T-cell (primary cell): Measurements from ENCODE around the gene JARID2. TPM values are rescaled to one million over a fixed set of nuclear protein-coding genes. Genes with fewer than 3 reads are reported as not detected.

ENCODE experiments used
- ATAC-seq, 4 experiments: fragments of 200-7000 bp in 3 of 4; fragments of 150-1000 bp in 1 of 4; cut with Tn5 transposase; replicated peaks in 1 of 4; 1 replicate in 3 of 4; 2 replicates in 1 of 4; pipeline ENCODE4 v1.10.0; 2021; ENCODE audit warnings: moderate library complexity in 3 of 4, mild to moderate bottlenecking in 2 of 4, moderate number of reproducible peaks in 1 of 4
- CTCF ChIA-PET, 2 donors: fragments of 300-600 bp; sonication (Branson Sonifier 250); formaldehyde crosslinking; loops; one replicate each; lab custom pipeline; 2022; ENCODE audit warnings: antibody characterized with exemption in 2 of 2; lab: Charles Lee
- POLR2A ChIA-PET, 2 donors: fragments of 300-600 bp; sonication (Branson Sonifier 250); formaldehyde crosslinking; loops; one replicate each; lab custom pipeline; 2022; ENCODE audit warnings: antibody characterized with exemption in 2 of 2; lab: Charles Lee
- DNase-seq, 35 experiments: peaks; one replicate each; pipeline versions ENCODE4 v3.0.0 to v3.0.0-alpha.2; 2013 to 2023
- H3K27ac ChIP-seq: one replicate; pipeline ENCODE4 v1.5.1; 2013; ENCODE audit warnings: low read length
- H3K27me3 ChIP-seq, 2 experiments: replicated peaks in 1 of 2; 1 replicate in 1 of 2; 2 replicates in 1 of 2; pipeline versions ENCODE4 v1.6.1 to v1.7.0; 2013; ENCODE audit warnings: low read length in 1 of 2, mixed read lengths in 1 of 2; ENCODE audit not compliant: control insufficient read depth in 2 of 2, insufficient read depth in 2 of 2; ENCODE audit errors: extremely low read depth in 1 of 2
- H3K36me3 ChIP-seq, 2 donors: 1 replicate in 1 of 2; 2 replicates in 1 of 2; pipeline versions ENCODE4 v1.6.1 to v1.7.0; 2013; ENCODE audit warnings: low read length in 1 of 2; ENCODE audit not compliant: control insufficient read depth in 2 of 2, insufficient read depth in 1 of 2; ENCODE audit errors: extremely low read depth in 1 of 2
- H3K4me1 ChIP-seq, 2 experiments: 1 replicate in 1 of 2; 2 replicates in 1 of 2; pipeline versions ENCODE4 v1.6.1 to v1.7.0; 2013; ENCODE audit warnings: low read length in 2 of 2, mixed read lengths in 1 of 2; ENCODE audit not compliant: insufficient read depth in 2 of 2, control insufficient read depth in 1 of 2; ENCODE audit errors: extremely low read depth in 1 of 2
- H3K4me3 ChIP-seq, 2 donors: 1 replicate in 1 of 2; 2 replicates in 1 of 2; pipeline versions ENCODE4 v1.5.1 to v1.7.0; 2013; ENCODE audit warnings: mild to moderate bottlenecking in 2 of 2, low read length in 1 of 2, moderate library complexity in 1 of 2; ENCODE audit not compliant: control insufficient read depth in 1 of 2; ENCODE audit errors: extremely low read depth in 1 of 2
- H3K9me3 ChIP-seq: 2 replicates; pipeline ENCODE4 v1.7.0; 2013
- H3K27ac Mint-ChIP-seq, 2 donors: one replicate each; pipeline ENCODE4 v1.8.0; 2020 to 2021; ENCODE audit warnings: mild to moderate bottlenecking in 2 of 2, mixed read lengths in 2 of 2
- H3K27me3 Mint-ChIP-seq, 2 donors: one replicate each; pipeline ENCODE4 v1.8.0; 2021 to 2022; ENCODE audit warnings: mixed read lengths in 2 of 2
- H3K36me3 Mint-ChIP-seq: one replicate; pipeline ENCODE4 v1.8.0; 2021; ENCODE audit warnings: mixed read lengths
- H3K4me1 Mint-ChIP-seq, 3 donors: one replicate each; pipeline ENCODE4 v1.8.0; 2020 to 2022; ENCODE audit warnings: mixed read lengths in 3 of 3, mild to moderate bottlenecking in 1 of 3
- H3K4me3 Mint-ChIP-seq, 3 donors: one replicate each; pipeline ENCODE4 v1.8.0; 2020 to 2022; ENCODE audit warnings: mild to moderate bottlenecking in 3 of 3, mixed read lengths in 3 of 3, moderate library complexity in 3 of 3
- H3K9me3 Mint-ChIP-seq, 3 donors: one replicate each; pipeline ENCODE4 v1.8.0; 2020 to 2022; ENCODE audit warnings: mixed read lengths in 3 of 3
- WGBS: methylation state at CpG from one replicate; pipeline ENCODE4 v1.1.5; 2013; ENCODE audit warnings: missing lambda C conversion rate; ENCODE audit not compliant: insufficient coverage; 5-methylcytosine and 5-hydroxymethylcytosine counted together
- total RNA-seq, 35 experiments: library from RNA in 6 of 35; stranded (reverse) in 6 of 35; fragments of 120-200 nt in 1 of 35; gene quantifications; one replicate each; pipeline versions ENCODE4 v1.2.1 to v1.2.4 and lab custom pipeline; 2013 to 2026

Gene JARID2
- total RNA-seq, 5 donors from 2014 or later (not counting 1 experiment from before 2014, with no cell fraction given), result 19.8 to 27.9 (median 21.6) TPM

GRCh38 chr6:15368873-15369272 is 123.0 kb downstream of the JARID2 start:
- no peak overlapping the region for H3K27ac Mint-ChIP-seq
- WGBS, result 91% methylated on average over 4 of the region's 5 CpGs
- H3K27me3 Mint-ChIP-seq, result no peaks in the 10 kb centered on the region
- Histone ChIP-seq H3K4me3 (no peak overlapping the region), H3K4me1 (peaks cover 7 to 11% of the 10 kb centered on the region in 2 experiments), H3K36me3 (no peaks in the 10 kb centered on the region), H3K9me3 (no peaks in the 10 kb centered on the region), H3K27ac (no peak overlapping the region), H3K27me3 (no peaks in the 10 kb centered on the region)
- no peak for ATAC-seq
- ChIA-PET CTCF (no interaction called here), POLR2A (interaction anchor here in 1 of 2 donors (0.6 kb wide), 1 partner anchor 114 kb away, joined by 9 read pairs; no protein-coding TSS in a partner anchor)
- peaks cover 41 to 65% (median 56%) of the 10 kb centered on the region in 3 donors for H3K4me1 Mint-ChIP-seq
- no peaks in the 10 kb centered on the region for H3K9me3 Mint-ChIP-seq
- peaks cover 10% of the 10 kb centered on the region for H3K36me3 Mint-ChIP-seq
- no peak for DNase-seq
- H3K4me3 Mint-ChIP-seq, result no peak overlapping the region

- Histone ChIP-seq H3K4me3 (no peak overlapping the region), H3K27ac (no peak overlapping the region), H3K9me3 (no peaks in the 10 kb centered on the region), H3K36me3 (peaks cover 1 to 3% of the 10 kb centered on the region in 2 donors), H3K27me3 (no peaks in the 10 kb centered on the region), H3K4me1 (peaks cover 12% of the 10 kb centered on the region in 2 experiments)
- Mint-ChIP-seq H3K36me3 (peaks cover 10% of the 10 kb centered on the region), H3K27me3 (no peaks in the 10 kb centered on the region), H3K4me1 (peaks cover 41 to 65% (median 56%) of the 10 kb centered on the region in 3 donors), H3K4me3 (no peak overlapping the region), H3K9me3 (no peaks in the 10 kb centered on the region), H3K27ac (no peak overlapping the region)
- DNase-seq (no peak), ATAC-seq (no peak)
- POLR2A ChIA-PET, result interaction anchor here (0.6 kb wide), 2 partner anchors 505 to 575 kb away, joined by 5 to 8 read pairs; no protein-coding TSS in a partner anchor
- WGBS, result 87% methylated on average over 4 of the region's 4 CpGs
- CTCF ChIA-PET, result interaction anchor here (0.6 to 1.0 kb wide), 2 partner anchors 12 to 1959 kb away, joined by 3 to 5 read pairs; no protein-coding TSS in a partner anchor
Observed at GRCh38 chr6:15369838-15370237, 124.0 kb downstream of the JARID2 start.

GRCh38 chr6:15370733-15371671 is 125.1 kb downstream of the JARID2 start:
- Mint-ChIP-seq H3K4me1 (peaks cover 41 to 58% (median 55%) of the 10 kb centered on the region in 3 donors), H3K36me3 (peaks cover 16% of the 10 kb centered on the region), H3K27me3 (no peaks in the 10 kb centered on the region), H3K4me3 (no peak overlapping the region), H3K9me3 (no peaks in the 10 kb centered on the region), H3K27ac (no peak overlapping the region)
- H3K9me3 ChIP-seq, result no peaks in the 10 kb centered on the region
- CTCF ChIA-PET, result no interaction called here
- peaks cover 4 to 8% of the 10 kb centered on the region in 2 experiments for H3K4me1 ChIP-seq
- H3K27me3 ChIP-seq, result no peaks in the 10 kb centered on the region
- ATAC-seq (no peak), DNase-seq (no peak)
- 84% methylated on average over 2 of the region's 4 CpGs for WGBS
- H3K36me3 ChIP-seq, result peaks cover 2 to 8% of the 10 kb centered on the region in 2 donors
- H3K4me3 ChIP-seq, result no peak overlapping the region
- no peak overlapping the region for H3K27ac ChIP-seq
- POLR2A ChIA-PET, result interaction anchor here in 1 of 2 donors (0.7 kb wide), 1 partner anchor 66 kb away, joined by 9 read pairs; no protein-coding TSS in a partner anchor

- Mint-ChIP-seq H3K27ac (no peak overlapping the region), H3K4me1 (peaks cover 45 to 49% (median 48%) of the 10 kb centered on the region in 3 donors), H3K9me3 (no peaks in the 10 kb centered on the region), H3K36me3 (peaks cover 24% of the 10 kb centered on the region), H3K27me3 (no peaks in the 10 kb centered on the region), H3K4me3 (no peak overlapping the region)
- H3K9me3 ChIP-seq, result no peaks in the 10 kb centered on the region
- DNase-seq (no peak), ATAC-seq (no peak)
- peaks cover 4 to 5% of the 10 kb centered on the region in 2 experiments for H3K4me1 ChIP-seq
- no peaks in the 10 kb centered on the region for H3K27me3 ChIP-seq
- H3K4me3 ChIP-seq, result no peak overlapping the region
- ChIA-PET CTCF (interaction anchor here in 1 of 2 donors (0.7 kb wide), 1 partner anchor 26 kb away, joined by 3 read pairs; no protein-coding TSS in a partner anchor), POLR2A (no interaction called here)
- H3K27ac ChIP-seq, result no peak overlapping the region
- no CpG with 5 or more reads among the region's 2 CpGs for WGBS
- H3K36me3 ChIP-seq, result peaks cover 2 to 8% of the 10 kb centered on the region in 2 donors
Observed at GRCh38 chr6:15372932-15373331, 127.1 kb downstream of the JARID2 start.

GRCh38 chr6:15374119-15374518 is 128.2 kb downstream of the JARID2 start:
- H3K9me3 ChIP-seq, result no peaks in the 10 kb centered on the region
- peaks cover 44 to 48% (median 48%) of the 10 kb centered on the region in 3 donors for H3K4me1 Mint-ChIP-seq
- H3K4me3 Mint-ChIP-seq, result no peak overlapping the region
- 93% methylated on average over 5 of the region's 7 CpGs for WGBS
- DNase-seq (no peak), ATAC-seq (no peak)
- CTCF ChIA-PET, result no interaction called here
- H3K36me3 Mint-ChIP-seq, result peaks cover 15% of the 10 kb centered on the region
- H3K27me3 Mint-ChIP-seq, result no peaks in the 10 kb centered on the region
- peaks cover 2 to 8% of the 10 kb centered on the region in 2 donors for H3K36me3 ChIP-seq
- no peaks in the 10 kb centered on the region for H3K9me3 Mint-ChIP-seq
- no peak overlapping the region for H3K27ac Mint-ChIP-seq
- no peaks in the 10 kb centered on the region for H3K27me3 ChIP-seq
- H3K27ac ChIP-seq, result no peak overlapping the region
- H3K4me3 ChIP-seq, result no peak overlapping the region
- peaks cover 5 to 7% of the 10 kb centered on the region in 2 experiments for H3K4me1 ChIP-seq
- POLR2A ChIA-PET, result no interaction called here

- Histone ChIP-seq H3K27ac (no peak overlapping the region), H3K9me3 (no peaks in the 10 kb centered on the region), H3K4me3 (no peak overlapping the region), H3K4me1 (peaks cover 5 to 7% of the 10 kb centered on the region in 2 experiments), H3K27me3 (no peaks in the 10 kb centered on the region), H3K36me3 (peaks cover 2 to 8% of the 10 kb centered on the region in 2 donors)
- WGBS, result 100% methylated on average over 1 of the region's 2 CpGs
- Mint-ChIP-seq H3K9me3 (no peaks in the 10 kb centered on the region), H3K36me3 (peaks cover 15% of the 10 kb centered on the region), H3K27me3 (no peaks in the 10 kb centered on the region), H3K4me1 (peaks cover 44 to 49% (median 47%) of the 10 kb centered on the region in 3 donors), H3K4me3 (no peak overlapping the region), H3K27ac (no peak overlapping the region)
- POLR2A ChIA-PET, result no interaction called here
- CTCF ChIA-PET, result no interaction called here
- no peak for DNase-seq
- ATAC-seq, result no peak
Observed at GRCh38 chr6:15375018-15375417, 129.1 kb downstream of the JARID2 start.
